Loucy (cell line): ENCODE results near the gene FAXC.

ENCODE experiments used
- H2AFZ ChIP-seq: fragments of 200-600 bp; sonication (generic); 2 replicates; pipeline ENCODE4 v1.6.0; 2016; ENCODE audit warnings: antibody characterized with exemption, mild to moderate bottlenecking, low read length, moderate library complexity
- H3F3A ChIP-seq: fragments of 200-600 bp; 2 replicates; pipeline ENCODE4 v1.6.0; 2016; ENCODE audit warnings: antibody characterized with exemption, low read depth, mild to moderate bottlenecking
- H3K27me3 ChIP-seq: fragments of 200-600 bp; sonication (generic); 2 replicates; pipeline ENCODE4 v1.6.1; 2014; ENCODE audit warnings: low read length, mild to moderate bottlenecking; ENCODE audit not compliant: insufficient read depth, poor library complexity, severe bottlenecking
- H3K36me3 ChIP-seq: fragments of 200-600 bp; sonication (generic); 2 replicates; pipeline ENCODE4 v1.6.1; 2016; ENCODE audit warnings: low read length; ENCODE audit not compliant: insufficient read depth
- H3K4me1 ChIP-seq: fragments of 200-600 bp; sonication (generic); 2 replicates; pipeline ENCODE4 v1.5.1; 2014; ENCODE audit warnings: low read length, mild to moderate bottlenecking; ENCODE audit not compliant: insufficient read depth, poor library complexity, severe bottlenecking
- H3K4me2 ChIP-seq: fragments of 200-600 bp; sonication (generic); 2 replicates; pipeline ENCODE4 v1.6.0; 2014; ENCODE audit warnings: antibody characterized with exemption, low read length, low read depth, mild to moderate bottlenecking; ENCODE audit not compliant: poor library complexity, severe bottlenecking
- H3K4me3 ChIP-seq: fragments of 200-600 bp; sonication (generic); 2 replicates; pipeline ENCODE4 v1.5.1; 2014; ENCODE audit warnings: low read length, mild to moderate bottlenecking, mixed read lengths; ENCODE audit not compliant: poor library complexity, severe bottlenecking
- H3K79me2 ChIP-seq: fragments of 200-600 bp; sonication (generic); 2 replicates; pipeline ENCODE4 v1.6.1; 2014; ENCODE audit warnings: low read length; ENCODE audit not compliant: insufficient read depth
- H3K9ac ChIP-seq: fragments of 200-600 bp; sonication (generic); 2 replicates; pipeline ENCODE4 v1.6.0; 2014; ENCODE audit warnings: mild to moderate bottlenecking, low read depth, low read length, moderate library complexity; ENCODE audit not compliant: poor library complexity, severe bottlenecking
- H3K9me2 ChIP-seq: fragments of 200-600 bp; sonication (generic); replicated peaks from 2 replicates; pipeline ENCODE4 v1.6.1; 2016; ENCODE audit warnings: low read depth, low read length, mixed read lengths
- H3K9me3 ChIP-seq: fragments of 200-600 bp; sonication (generic); 2 replicates; pipeline ENCODE4 v1.6.1; 2014; ENCODE audit warnings: mild to moderate bottlenecking, antibody characterized with exemption, low read length, low read depth; ENCODE audit not compliant: insufficient read depth
- H4K20me1 ChIP-seq: fragments of 200-600 bp; sonication (generic); 2 replicates; pipeline ENCODE4 v1.6.0; 2014; ENCODE audit warnings: antibody characterized with exemption, low read length, mild to moderate bottlenecking; ENCODE audit not compliant: insufficient read depth, poor library complexity, severe bottlenecking
- EZH2phosphoT487 ChIP-seq: fragments of 200-600 bp; IDR thresholded peaks from 2 replicates; pipeline ENCODE4 v1.6.1; 2018; ENCODE audit warnings: antibody characterized with exemption, mild to moderate bottlenecking, moderate library complexity, borderline replicate concordance
- TF ChIP-seq, protein P1 (sequence below): fragments of 200-600 bp; sonication (generic); conservative IDR thresholded peaks from 2 replicates; pipeline ENCODE4 v1.5.1; 2014; ENCODE audit warnings: mild to moderate bottlenecking, antibody characterized with exemption, low read length

FAXC gene

DNA sequence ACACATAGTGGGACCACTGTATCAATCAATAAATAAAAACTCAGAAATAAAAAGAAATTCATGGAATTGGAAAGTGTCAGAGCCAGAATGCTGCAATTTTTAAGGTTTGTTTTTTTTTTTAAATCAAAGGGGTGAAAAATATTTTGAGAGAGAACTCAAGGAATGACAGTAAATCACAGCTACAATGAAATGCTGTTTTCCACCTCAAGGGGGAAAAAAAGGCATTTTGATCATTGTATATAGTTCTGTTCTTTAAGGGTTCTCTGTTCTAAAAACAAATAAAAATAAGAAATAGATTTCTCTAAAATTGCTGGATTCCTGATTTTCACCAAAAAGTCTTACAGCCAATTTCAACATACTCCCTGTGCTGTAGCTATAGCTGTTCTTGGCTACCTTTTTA, 24.5 kb downstream of the FAXC start:
- Histone ChIP-seq H4K20me1 (no peaks in the 10 kb centered on the region), H3F3A (no peaks in the 10 kb centered on the region), H3K36me3 (no peaks in the 10 kb centered on the region), H3K4me3 (no peak overlapping the region), H3K4me2 (no peak overlapping the region), H2AFZ (no peak overlapping the region), H3K9ac (no peak overlapping the region), H3K27me3 (no peaks in the 10 kb centered on the region), H3K79me2 (no peaks in the 10 kb centered on the region), H3K9me2 (no peaks in the 10 kb centered on the region), H3K9me3 (no peaks in the 10 kb centered on the region), H3K4me1 (no peaks in the 10 kb centered on the region)
- no peak for TF ChIP-seq EZH2phosphoT487
- TF ChIP-seq, protein P1, sequence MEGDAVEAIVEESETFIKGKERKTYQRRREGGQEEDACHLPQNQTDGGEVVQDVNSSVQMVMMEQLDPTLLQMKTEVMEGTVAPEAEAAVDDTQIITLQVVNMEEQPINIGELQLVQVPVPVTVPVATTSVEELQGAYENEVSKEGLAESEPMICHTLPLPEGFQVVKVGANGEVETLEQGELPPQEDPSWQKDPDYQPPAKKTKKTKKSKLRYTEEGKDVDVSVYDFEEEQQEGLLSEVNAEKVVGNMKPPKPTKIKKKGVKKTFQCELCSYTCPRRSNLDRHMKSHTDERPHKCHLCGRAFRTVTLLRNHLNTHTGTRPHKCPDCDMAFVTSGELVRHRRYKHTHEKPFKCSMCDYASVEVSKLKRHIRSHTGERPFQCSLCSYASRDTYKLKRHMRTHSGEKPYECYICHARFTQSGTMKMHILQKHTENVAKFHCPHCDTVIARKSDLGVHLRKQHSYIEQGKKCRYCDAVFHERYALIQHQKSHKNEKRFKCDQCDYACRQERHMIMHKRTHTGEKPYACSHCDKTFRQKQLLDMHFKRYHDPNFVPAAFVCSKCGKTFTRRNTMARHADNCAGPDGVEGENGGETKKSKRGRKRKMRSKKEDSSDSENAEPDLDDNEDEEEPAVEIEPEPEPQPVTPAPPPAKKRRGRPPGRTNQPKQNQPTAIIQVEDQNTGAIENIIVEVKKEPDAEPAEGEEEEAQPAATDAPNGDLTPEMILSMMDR: no peak

DNA sequence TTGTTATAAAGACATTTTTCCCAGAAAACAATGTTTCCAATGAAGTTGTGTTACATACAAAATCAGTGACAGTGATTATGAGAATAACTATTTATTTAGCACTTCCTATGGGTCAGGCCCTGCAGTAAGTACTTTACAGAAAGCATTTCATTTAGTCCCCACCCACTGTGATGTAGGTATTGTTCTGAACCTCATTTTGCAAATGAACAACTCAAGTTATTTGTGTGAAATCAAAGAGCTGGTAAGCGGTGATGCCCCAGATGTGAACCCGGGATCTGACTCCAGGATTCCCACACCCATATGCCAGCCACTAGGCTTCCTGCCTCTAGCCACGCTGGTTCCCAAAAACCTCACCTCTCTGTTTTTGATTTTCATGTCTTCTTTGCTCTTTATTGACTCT, 30.9 kb downstream of the FAXC start:
- Histone ChIP-seq H3K9me3 (no peaks in the 10 kb centered on the region), H3K4me3 (no peak overlapping the region), H2AFZ (no peak overlapping the region), H3K9me2 (no peaks in the 10 kb centered on the region), H3K4me2 (no peak overlapping the region), H4K20me1 (no peaks in the 10 kb centered on the region), H3K79me2 (no peaks in the 10 kb centered on the region), H3K27me3 (no peaks in the 10 kb centered on the region), H3K36me3 (no peaks in the 10 kb centered on the region), H3K9ac (no peak overlapping the region), H3K4me1 (no peaks in the 10 kb centered on the region), H3F3A (no peaks in the 10 kb centered on the region)
- TF ChIP-seq, protein P1: no peak
- TF ChIP-seq EZH2phosphoT487: no peak

DNA sequence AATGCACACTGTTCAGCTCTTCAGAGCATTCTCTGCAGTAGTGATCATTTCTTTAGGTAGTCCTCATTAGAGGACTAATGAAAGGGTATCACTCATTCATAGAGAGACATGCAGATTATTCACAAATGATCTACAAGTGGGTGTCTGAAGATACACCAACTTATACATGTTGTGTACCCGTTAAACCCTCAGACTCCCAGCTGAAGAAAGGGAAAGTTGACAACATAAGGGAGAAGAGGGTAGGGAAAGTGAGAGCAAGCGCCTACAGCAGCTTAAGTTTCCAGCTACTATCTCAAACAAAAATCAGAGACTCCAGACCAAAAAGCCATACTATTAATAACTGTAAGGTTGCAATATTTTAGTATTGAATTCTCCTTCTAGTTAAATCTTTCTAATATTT, 37.1 kb downstream of the FAXC start:
- TF ChIP-seq, protein P1: no peak
- TF ChIP-seq EZH2phosphoT487: no peak
- H3K4me3 ChIP-seq: no peak overlapping the region
- no peaks in the 10 kb centered on the region for H3K4me1 ChIP-seq
- no peaks in the 10 kb centered on the region for H3K79me2 ChIP-seq
- H4K20me1 ChIP-seq: no peaks in the 10 kb centered on the region
- no peaks in the 10 kb centered on the region for H3K27me3 ChIP-seq
- H3K4me2 ChIP-seq: no peak overlapping the region
- H3K36me3 ChIP-seq: no peaks in the 10 kb centered on the region
- H3K9ac ChIP-seq: no peak overlapping the region
- no peaks in the 10 kb centered on the region for H3K9me2 ChIP-seq
- H2AFZ ChIP-seq: no peak overlapping the region
- H3K9me3 ChIP-seq: no peaks in the 10 kb centered on the region
- no peaks in the 10 kb centered on the region for H3F3A ChIP-seq
